Neuronal stem cell (in vitro differentiated cells): Measurements from ENCODE around the gene CITED1.

ENCODE experiments used
- DNase-seq: peaks from one replicate; pipeline ENCODE4 v3.0.0-alpha.2; 2013; ENCODE audit warnings: low spot score
- H2AFZ ChIP-seq: one replicate; pipeline ENCODE4 v1.6.1; 2013; ENCODE audit warnings: mild to moderate bottlenecking, low read length, inconsistent platforms
- H2AK5ac ChIP-seq: 2 replicates; pipeline ENCODE4 v1.6.1; 2013; ENCODE audit warnings: low read depth, mild to moderate bottlenecking, inconsistent platforms, low read length, moderate library complexity, mixed read lengths
- H2BK120ac ChIP-seq: 2 replicates; pipeline ENCODE4 v1.6.1; 2013; ENCODE audit warnings: low read depth, mild to moderate bottlenecking, inconsistent platforms, low read length, moderate library complexity, mixed read lengths
- H2BK12ac ChIP-seq: one replicate; pipeline ENCODE4 v1.6.1; 2013; ENCODE audit warnings: low read length, inconsistent platforms
- H2BK15ac ChIP-seq: 2 replicates; pipeline ENCODE4 v1.6.1; 2013; ENCODE audit warnings: mild to moderate bottlenecking, low read length, inconsistent platforms, mixed read lengths
- H2BK5ac ChIP-seq: one replicate; pipeline ENCODE4 v1.6.1; 2013; ENCODE audit warnings: inconsistent platforms, mild to moderate bottlenecking, low read length, moderate library complexity
- H3K14ac ChIP-seq: one replicate; pipeline ENCODE4 v1.6.1; 2013; ENCODE audit warnings: low read length, inconsistent platforms
- H3K18ac ChIP-seq: 2 replicates; pipeline ENCODE4 v1.6.1; 2013; ENCODE audit warnings: low read length, inconsistent platforms
- H3K23ac ChIP-seq: 2 replicates; pipeline ENCODE4 v1.6.1; 2013; ENCODE audit warnings: low read depth, mild to moderate bottlenecking, mixed read lengths, low read length, inconsistent platforms; ENCODE audit not compliant: poor library complexity
- H3K27ac ChIP-seq: replicated peaks from 3 replicates; pipeline ENCODE4 v1.5.1; 2013; ENCODE audit warnings: low read length, inconsistent platforms
- H3K27me3 ChIP-seq, 3 experiments: 2 replicates each; pipeline ENCODE4 v1.6.1; 2013; ENCODE audit warnings: low read length in 3 of 3, mild to moderate bottlenecking in 2 of 3, inconsistent platforms in 1 of 3, low read depth in 1 of 3, mixed read lengths in 1 of 3, moderate library complexity in 1 of 3; ENCODE audit not compliant: control insufficient read depth in 3 of 3, insufficient read depth in 3 of 3
- H3K36me3 ChIP-seq, 2 donors: replicated peaks in 1 of 2; 2 replicates each; pipeline ENCODE4 v1.6.1; 2013; ENCODE audit warnings: low read length in 2 of 2; ENCODE audit not compliant: control insufficient read depth in 2 of 2, insufficient read depth in 2 of 2
- H3K4ac ChIP-seq: 2 replicates; pipeline ENCODE4 v1.6.1; 2013; ENCODE audit warnings: inconsistent platforms, mild to moderate bottlenecking, low read length, moderate library complexity
- H3K4me1 ChIP-seq, 2 donors: 1 replicate in 1 of 2; 2 replicates in 1 of 2; pipeline ENCODE4 v1.6.1; 2013; ENCODE audit warnings: low read length in 2 of 2, low read depth in 1 of 2; ENCODE audit not compliant: control insufficient read depth in 2 of 2, insufficient read depth in 1 of 2
- H3K4me2 ChIP-seq: one replicate; pipeline ENCODE4 v1.6.1; 2013; ENCODE audit warnings: mild to moderate bottlenecking, low read length, inconsistent platforms; ENCODE audit not compliant: insufficient read depth, poor library complexity, severe bottlenecking
- H3K4me3 ChIP-seq, 2 donors: 2 replicates each; pipeline ENCODE4 v1.5.1; 2013; ENCODE audit warnings: low read length in 2 of 2, mild to moderate bottlenecking in 2 of 2, inconsistent platforms in 1 of 2, moderate library complexity in 1 of 2
- H3K79me1 ChIP-seq: one replicate; pipeline ENCODE4 v1.6.1; 2013; ENCODE audit warnings: low read depth, mild to moderate bottlenecking, inconsistent platforms, low read length, moderate library complexity
- H3K9ac ChIP-seq: one replicate; pipeline ENCODE4 v1.6.1; 2013; ENCODE audit warnings: mild to moderate bottlenecking, low read depth, low read length, inconsistent platforms; ENCODE audit not compliant: poor library complexity
- H3K9me3 ChIP-seq, 2 donors: replicated peaks in 1 of 2; 2 replicates each; pipeline versions ENCODE3 to v1.6.1; 2013; ENCODE audit warnings: low read length in 2 of 2, mild to moderate bottlenecking in 2 of 2, inconsistent platforms in 1 of 2, low read depth in 1 of 2, mixed read lengths in 1 of 2, moderate library complexity in 1 of 2; ENCODE audit not compliant: control insufficient read depth in 2 of 2, insufficient read depth in 1 of 2
- H4K8ac ChIP-seq: one replicate; pipeline ENCODE4 v1.6.1; 2013; ENCODE audit warnings: low read depth, mild to moderate bottlenecking, inconsistent platforms, low read length, moderate library complexity
- H4K91ac ChIP-seq: one replicate; pipeline ENCODE4 v1.6.1; 2013; ENCODE audit warnings: low read length, low read depth, mild to moderate bottlenecking, inconsistent platforms; ENCODE audit not compliant: poor library complexity
- WGBS, 2 donors: extraction: QIAGEN DNeasy Blood & Tissue Kit; methylation state at CpG; one replicate each; pipeline ENCODE4 v1.1.7; 2013; ENCODE audit warnings: missing lambda C conversion rate in 2 of 2, mixed read lengths in 1 of 2; ENCODE audit not compliant: insufficient read length in 2 of 2, insufficient replicate concordance in 1 of 2; ENCODE audit errors: extremely low coverage in 2 of 2; 5-methylcytosine and 5-hydroxymethylcytosine counted together

Gene CITED1

GRCh38 chrX:72258174-72258573, 47.5 kb downstream of the CITED1 start:
- Histone ChIP-seq H2BK5ac (peak overlapping the region; percentile 24), H3K4me3 (no peak overlapping the region), H3K14ac (peak overlapping the region; percentile 21), H3K4me2 (no peak overlapping the region), H3K4me1 (peaks cover 2 to 3% of the 10 kb centered on the region in 2 donors), H3K36me3 (no peaks in the 10 kb centered on the region), H3K27me3 (peaks cover 0 to 3% (median 0%) of the 10 kb centered on the region in 3 experiments), H2BK12ac (no peak overlapping the region), H4K91ac (no peak overlapping the region), H2BK120ac (no peak overlapping the region), H2AK5ac (no peak overlapping the region), H3K79me1 (no peaks in the 10 kb centered on the region), H3K27ac (no peak overlapping the region), H3K9me3 (no peaks in the 10 kb centered on the region), H3K9ac (no peak overlapping the region), H2AFZ (no peak overlapping the region), H3K23ac (no peak overlapping the region), H3K4ac (no peak overlapping the region), H3K18ac (no peak overlapping the region), H4K8ac (peak overlapping the region; percentile 17), H2BK15ac (no peak overlapping the region)
- no peak for DNase-seq
- no CpG with 5 or more reads among the region's 7 CpGs for WGBS, 2 donors

GRCh38 chrX:72255864-72256263, 49.9 kb downstream of the CITED1 start:
- no peak overlapping the region for H3K4me3 ChIP-seq
- no peak overlapping the region for H2AK5ac ChIP-seq
- H3K79me1 ChIP-seq: no peaks in the 10 kb centered on the region
- no peaks in the 10 kb centered on the region for H3K36me3 ChIP-seq
- H2BK12ac ChIP-seq: no peak overlapping the region
- no peak overlapping the region for H4K91ac ChIP-seq
- no peak overlapping the region for H3K9ac ChIP-seq
- H3K4ac ChIP-seq: no peak overlapping the region
- no peak overlapping the region for H3K23ac ChIP-seq
- no peak for DNase-seq
- peaks cover 0 to 3% (median 0%) of the 10 kb centered on the region in 3 experiments for H3K27me3 ChIP-seq
- peak overlapping the region; percentile 3 for H4K8ac ChIP-seq
- no peaks in the 10 kb centered on the region for H3K9me3 ChIP-seq
- no peak overlapping the region for H2BK120ac ChIP-seq
- WGBS, 2 donors: no CpG with 5 or more reads among the region's 7 CpGs
- no peak overlapping the region for H3K14ac ChIP-seq
- H3K4me2 ChIP-seq: no peak overlapping the region
- no peak overlapping the region for H3K27ac ChIP-seq
- H2AFZ ChIP-seq: no peak overlapping the region
- H2BK5ac ChIP-seq: no peak overlapping the region
- H3K4me1 ChIP-seq: peaks cover 0 to 2% of the 10 kb centered on the region in 2 donors
- H2BK15ac ChIP-seq: no peak overlapping the region
- H3K18ac ChIP-seq: no peak overlapping the region

- DNase-seq: no peak
- no peak overlapping the region for H4K91ac ChIP-seq
- no peak overlapping the region for H2AK5ac ChIP-seq
- H3K18ac ChIP-seq: no peak overlapping the region
- no peak overlapping the region for H3K14ac ChIP-seq
- no peak overlapping the region for H2BK12ac ChIP-seq
- H3K9ac ChIP-seq: no peak overlapping the region
- peaks cover 0 to 3% (median 0%) of the 10 kb centered on the region in 3 experiments for H3K27me3 ChIP-seq
- H3K23ac ChIP-seq: no peak overlapping the region
- H2BK120ac ChIP-seq: no peak overlapping the region
- no peaks in the 10 kb centered on the region for H3K79me1 ChIP-seq
- H2BK5ac ChIP-seq: no peak overlapping the region
- peak overlapping the region; percentile 54 for H3K4me2 ChIP-seq
- WGBS, 2 donors: no CpG with 5 or more reads among the region's 24 CpGs
- H3K27ac ChIP-seq: no peak overlapping the region
- peak overlapping the region; percentile 71 for H2AFZ ChIP-seq
- no peak overlapping the region for H3K4ac ChIP-seq
- H4K8ac ChIP-seq: peak overlapping the region; percentile 3
- H3K4me3 ChIP-seq: no peak overlapping the region
- no peak overlapping the region for H2BK15ac ChIP-seq
- H3K36me3 ChIP-seq: no peaks in the 10 kb centered on the region
- H3K4me1 ChIP-seq: peaks cover 0 to 2% of the 10 kb centered on the region in 2 donors
- no peaks in the 10 kb centered on the region for H3K9me3 ChIP-seq
Observed at GRCh38 chrX:72255445-72255844, 50.3 kb downstream of the CITED1 start.

- no peak for DNase-seq
- no peaks in the 10 kb centered on the region for H3K79me1 ChIP-seq
- no peak overlapping the region for H3K23ac ChIP-seq
- peaks cover 0 to 2% of the 10 kb centered on the region in 2 donors for H3K4me1 ChIP-seq
- H3K9me3 ChIP-seq: no peaks in the 10 kb centered on the region
- H3K4me2 ChIP-seq: peak overlapping the region; percentile 24
- H3K36me3 ChIP-seq: no peaks in the 10 kb centered on the region
- H2AFZ ChIP-seq: peak overlapping the region; percentile 69
- H2BK5ac ChIP-seq: no peak overlapping the region
- no peak overlapping the region for H3K14ac ChIP-seq
- H3K4me3 ChIP-seq: no peak overlapping the region
- H3K18ac ChIP-seq: no peak overlapping the region
- no peak overlapping the region for H3K4ac ChIP-seq
- no peak overlapping the region for H4K8ac ChIP-seq
- H3K9ac ChIP-seq: no peak overlapping the region
- no peak overlapping the region for H2BK15ac ChIP-seq
- H3K27ac ChIP-seq: no peak overlapping the region
- H2AK5ac ChIP-seq: no peak overlapping the region
- H4K91ac ChIP-seq: no peak overlapping the region
- no peak overlapping the region for H2BK12ac ChIP-seq
- no peak overlapping the region for H2BK120ac ChIP-seq
- WGBS, 2 donors: no CpG with 5 or more reads among the region's 17 CpGs
- H3K27me3 ChIP-seq: peaks cover 0 to 3% (median 0%) of the 10 kb centered on the region in 3 experiments
Observed at GRCh38 chrX:72254816-72255215, 50.9 kb downstream of the CITED1 start.
